SIG-M5 (cell line): ENCODE results near the gene ARHGAP42.

Experiments used
- DNase-seq: peaks from one replicate; lab custom pipeline; 2025; lab: John Stamatoyannopoulos, UW

ARHGAP42 gene

GRCh38 chr11:100759106-100759505 lies 72.0 kb downstream of the ARHGAP42 start:
- no peak for DNase-seq

DNA sequence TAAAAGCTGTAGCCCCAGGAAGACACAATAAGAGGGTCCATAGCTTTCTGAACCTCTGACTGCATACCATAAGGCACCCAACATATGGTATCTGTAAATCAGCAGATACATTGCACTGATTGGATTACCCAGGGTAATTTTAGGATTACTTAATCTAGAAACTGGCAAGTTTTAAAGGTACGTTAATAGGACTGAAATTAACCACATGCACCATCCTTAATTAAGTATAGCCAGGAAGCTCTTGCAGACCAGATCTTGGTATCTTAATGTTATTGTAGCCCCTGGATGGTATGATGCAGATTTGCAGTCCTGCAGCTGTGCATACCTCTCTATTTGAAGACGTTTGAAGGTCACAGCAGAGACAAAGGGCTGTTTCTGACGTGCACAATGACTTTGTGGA lies 72.8 kb downstream of the ARHGAP42 start:
- DNase-seq, result no peak

DNA sequence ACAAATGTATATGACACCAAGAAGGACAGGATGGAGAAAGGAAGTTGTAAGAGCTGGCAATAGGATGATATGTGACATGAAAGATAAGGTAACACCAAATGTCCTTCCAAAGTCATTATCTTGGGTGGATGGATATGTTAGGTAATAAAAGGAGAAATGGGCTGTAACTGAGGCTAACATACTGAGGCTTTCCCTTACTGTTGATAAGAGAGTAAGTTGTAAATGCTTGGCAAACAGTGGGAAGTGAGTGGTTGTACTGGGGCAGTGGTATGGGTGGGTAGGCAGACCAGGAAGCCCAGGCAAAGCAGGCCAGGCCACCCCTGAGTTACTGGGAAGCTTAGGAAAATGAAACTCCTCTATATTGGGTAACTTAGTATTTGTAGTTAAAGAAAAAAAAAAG lies 73.7 kb downstream of the ARHGAP42 start:
- DNase-seq, result no peak

GRCh38 chr11:100761841-100762240 lies 74.8 kb downstream of the ARHGAP42 start:
- DNase-seq, result no peak

DNA sequence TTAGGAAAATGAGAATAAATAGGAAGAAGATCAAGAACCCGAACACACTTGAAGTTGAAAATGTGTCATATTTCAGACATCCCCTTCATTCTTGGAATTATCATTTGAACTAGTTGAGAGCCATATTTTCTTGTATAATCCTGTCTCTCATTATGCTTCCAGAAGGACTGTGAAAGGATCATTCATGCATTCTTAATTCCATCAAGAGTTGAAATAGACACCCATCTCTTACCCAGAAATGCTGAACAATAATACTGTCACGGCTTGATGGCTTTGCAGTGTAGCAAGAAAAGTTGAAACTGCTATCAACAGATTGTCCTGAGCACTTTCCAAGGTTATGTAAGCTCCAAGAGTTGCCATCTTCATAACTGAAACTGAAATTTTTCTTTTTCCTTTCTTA lies 79.7 kb downstream of the ARHGAP42 start:
- no peak for DNase-seq

- DNase-seq, result no peak
Measured at GRCh38 chr11:100769165-100769564, 82.1 kb downstream of the ARHGAP42 start.

GRCh38 chr11:100769617-100770016 lies 82.5 kb downstream of the ARHGAP42 start:
- DNase-seq, result no peak

DNA sequence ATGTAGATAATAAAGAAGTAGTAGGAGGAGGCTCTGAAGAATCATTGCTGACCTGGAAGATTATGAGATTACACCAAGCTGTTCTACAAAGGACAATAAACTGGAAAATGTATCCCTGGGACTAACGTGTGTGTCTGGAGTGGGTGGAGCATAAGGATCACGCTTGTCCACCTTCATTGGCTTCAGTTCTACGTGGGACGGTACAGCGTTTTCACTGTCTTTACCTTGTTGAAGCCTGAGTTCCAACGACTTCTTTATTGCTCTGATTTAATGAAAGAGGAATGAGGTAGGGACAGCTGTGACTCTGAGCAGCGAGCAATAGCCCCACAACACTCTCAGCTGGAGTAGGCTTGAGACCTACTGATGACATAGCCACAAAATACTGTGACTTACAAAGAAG lies 87.0 kb downstream of the ARHGAP42 start:
- DNase-seq, result no peak

- DNase-seq, result no peak
Measured at GRCh38 chr11:100774859-100775258, 87.8 kb downstream of the ARHGAP42 start.

DNA sequence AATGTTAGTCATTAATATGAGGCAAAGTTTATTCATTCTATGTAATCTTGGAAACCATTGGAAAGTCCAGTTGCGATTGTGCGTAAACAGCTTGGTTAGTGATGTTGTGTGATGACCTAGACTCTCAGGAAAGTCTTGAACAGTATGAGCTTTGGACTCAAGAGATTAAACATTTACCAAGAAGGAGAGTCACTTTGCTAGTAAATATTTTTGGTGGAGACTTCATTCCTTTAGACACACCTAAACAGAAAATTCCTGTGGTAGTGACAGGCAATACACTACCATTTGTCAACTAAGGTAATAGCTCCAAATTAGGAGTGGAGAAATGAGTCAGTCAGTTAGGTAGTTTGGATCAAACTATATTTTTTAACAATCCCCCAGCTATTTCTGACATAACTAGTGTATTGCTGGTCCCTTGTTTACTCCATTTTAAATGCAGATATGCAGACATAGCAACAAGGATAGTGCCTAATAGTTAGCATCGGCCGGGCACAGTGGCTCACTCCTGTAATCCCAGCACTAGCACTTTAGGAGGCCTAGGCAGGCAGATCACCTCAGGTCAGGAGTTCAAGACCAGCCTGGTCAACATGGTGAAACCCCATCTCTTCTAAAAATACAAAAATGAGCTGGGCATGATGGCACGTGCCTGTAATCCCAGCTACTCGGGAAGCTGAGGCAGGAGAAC lies 89.3 kb downstream of the ARHGAP42 start:
- DNase-seq, result no peak

DNA sequence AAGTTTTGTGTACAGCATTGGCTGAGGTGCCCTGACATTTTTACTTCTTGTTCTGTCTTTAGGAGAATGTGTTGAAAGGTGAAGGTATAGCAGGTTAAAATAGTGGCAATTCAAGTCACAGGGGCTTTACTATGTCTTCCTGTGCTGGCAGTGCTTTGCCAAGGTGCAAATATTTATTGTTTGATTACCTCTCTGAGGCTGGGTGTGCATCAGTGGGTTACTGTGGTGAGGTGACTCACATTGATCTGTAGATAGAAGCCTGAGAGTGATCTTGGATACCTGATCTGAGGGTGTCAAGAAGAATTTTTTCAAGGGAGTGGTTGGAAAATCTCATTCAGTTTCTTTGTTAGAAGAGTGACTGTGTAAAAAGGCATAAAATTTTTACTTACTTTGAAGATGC lies 90.0 kb downstream of the ARHGAP42 start:
- no peak for DNase-seq

- DNase-seq, result no peak
Measured at GRCh38 chr11:100777736-100778135, 90.6 kb downstream of the ARHGAP42 start.

- DNase-seq, result no peak
Measured at GRCh38 chr11:100778166-100778785, 91.2 kb downstream of the ARHGAP42 start.

DNA sequence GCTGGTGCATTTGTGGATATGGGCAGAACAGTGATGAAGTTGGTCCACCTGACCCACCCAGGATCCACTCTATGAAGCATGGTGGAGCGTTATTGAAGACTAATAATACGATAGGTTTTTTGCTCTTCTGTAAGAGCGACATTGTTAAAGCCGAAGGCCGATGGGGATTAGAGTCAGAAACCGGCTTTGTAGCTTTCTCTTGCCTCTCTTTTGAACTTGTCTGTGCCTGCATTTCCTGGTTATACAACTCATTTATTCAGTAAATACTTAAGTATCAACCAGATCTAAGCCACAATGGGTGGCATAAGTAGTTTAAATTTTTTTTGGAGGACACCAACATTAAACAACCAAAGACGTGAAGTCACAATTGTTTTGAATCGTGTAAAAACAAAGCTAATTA lies 93.4 kb downstream of the ARHGAP42 start:
- DNase-seq, result no peak

DNA sequence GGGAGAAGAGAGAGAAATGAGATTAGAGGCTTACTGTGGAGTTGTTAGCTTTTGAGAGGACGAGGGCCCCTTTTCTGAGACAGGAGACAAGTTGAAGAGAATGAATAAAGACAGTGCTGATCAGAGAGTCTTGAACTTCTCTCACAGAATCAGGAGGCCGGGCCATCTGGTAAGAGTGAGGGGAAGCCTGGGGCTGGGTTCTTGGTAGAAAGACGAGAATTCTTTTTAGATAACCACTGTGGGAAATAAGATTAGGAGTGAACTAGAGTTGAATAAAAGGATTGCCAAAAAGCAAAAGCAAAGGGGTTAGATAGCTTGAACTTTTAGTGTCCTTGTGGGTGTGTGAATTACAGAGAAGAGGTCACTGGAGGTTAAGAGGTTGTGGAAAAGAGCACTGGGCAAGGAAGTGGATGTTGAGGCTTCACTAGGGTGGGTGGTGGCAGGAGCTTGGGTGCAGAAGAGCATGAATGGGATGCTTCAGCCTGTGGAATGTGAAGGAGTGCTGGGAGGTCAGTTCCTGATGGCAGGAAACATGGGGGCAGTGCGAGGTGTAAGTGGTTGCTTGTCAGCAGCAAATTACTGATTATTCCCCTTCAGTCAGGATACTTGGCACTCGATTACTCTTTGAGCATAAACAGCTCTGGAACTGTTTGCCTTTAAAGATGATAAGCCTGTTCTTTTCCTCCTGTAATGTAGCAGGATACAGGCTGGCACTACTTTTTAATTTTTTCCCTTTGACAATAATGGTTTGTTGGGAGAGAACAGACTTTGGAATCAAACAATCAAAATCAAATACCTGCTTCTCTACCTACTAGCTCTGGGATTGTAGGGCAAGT lies 98.3 kb downstream of the ARHGAP42 start:
- no peak for DNase-seq

DNA sequence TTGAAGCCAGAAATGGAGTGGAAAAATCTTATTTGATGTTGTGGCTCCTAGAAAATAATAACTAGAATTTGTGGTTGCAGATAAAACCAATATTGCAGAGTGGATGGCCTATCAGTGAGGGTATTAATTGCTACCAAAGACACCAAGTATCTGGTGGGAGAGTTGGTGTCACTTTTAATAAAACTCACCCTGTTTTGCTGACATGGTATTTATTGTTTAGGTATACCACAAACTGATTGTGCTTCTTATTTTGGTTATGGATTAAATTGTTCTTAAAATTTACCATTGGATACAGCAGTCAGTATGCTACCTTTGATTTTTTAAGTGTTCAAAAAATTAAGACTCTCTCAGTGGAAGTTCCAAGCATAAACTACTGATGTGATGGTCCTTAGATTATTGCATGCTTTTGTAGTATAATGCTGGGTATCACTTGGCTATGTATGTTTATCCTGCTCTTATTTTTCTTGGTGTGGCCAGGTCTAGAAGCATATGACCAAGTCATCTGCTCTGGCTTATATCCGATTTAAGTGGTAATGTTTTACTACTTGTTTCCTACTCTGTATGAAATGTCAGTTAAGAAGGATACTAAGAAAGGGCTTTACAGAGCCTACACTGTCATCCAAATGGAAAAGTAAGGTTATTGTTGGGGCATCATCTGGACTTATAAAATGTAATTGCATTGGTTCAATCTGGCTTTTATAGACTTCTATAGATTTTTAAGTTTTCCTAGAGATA lies 101.6 kb downstream of the ARHGAP42 start:
- DNase-seq, result no peak

- no peak for DNase-seq
Measured at GRCh38 chr11:100789500-100789899, 102.4 kb downstream of the ARHGAP42 start.

- no peak for DNase-seq
Measured at GRCh38 chr11:100790073-100790472, 103.0 kb downstream of the ARHGAP42 start.

- DNase-seq, result no peak
Measured at GRCh38 chr11:100791103-100791502, 104.0 kb downstream of the ARHGAP42 start.

- DNase-seq, result no peak
Measured at GRCh38 chr11:100791860-100792259, 104.8 kb downstream of the ARHGAP42 start.

DNA sequence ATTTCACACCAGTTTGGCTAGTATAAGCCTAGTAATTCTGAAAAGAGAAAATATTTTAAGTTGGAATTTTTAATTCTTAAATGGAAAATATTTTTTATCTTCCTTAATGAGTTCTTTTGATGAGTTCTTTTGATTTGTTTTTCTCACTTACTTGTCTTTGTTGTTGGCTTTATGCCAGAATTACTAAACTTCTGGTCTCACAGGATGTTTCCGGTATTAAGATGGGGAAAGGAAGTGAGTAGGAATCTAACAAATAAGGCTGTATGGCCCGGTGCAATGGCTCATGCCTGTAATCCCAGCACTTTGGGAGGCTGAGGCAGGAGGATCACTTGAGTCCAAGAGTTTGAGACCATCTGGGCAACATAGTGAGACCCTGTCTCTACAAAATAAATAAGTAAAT lies 106.4 kb downstream of the ARHGAP42 start:
- DNase-seq, result no peak

DNA sequence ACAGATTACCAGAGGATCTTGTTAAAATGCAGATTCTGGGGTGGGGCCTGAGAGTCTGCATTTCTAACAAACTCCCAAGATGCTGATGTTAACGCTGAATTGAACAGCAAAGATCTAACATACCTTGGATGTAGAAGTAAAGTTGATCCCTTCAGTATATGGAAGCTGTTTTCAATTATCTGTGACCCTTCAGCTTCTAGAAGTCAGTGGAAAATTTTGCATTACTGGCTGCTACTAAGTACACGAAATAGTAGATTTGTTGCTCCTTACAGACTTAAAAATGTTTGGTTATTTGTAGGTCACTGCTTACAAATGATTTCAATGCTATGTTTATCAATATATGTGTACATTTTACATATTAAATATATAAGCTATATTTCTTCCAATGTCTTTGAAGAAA lies 107.4 kb downstream of the ARHGAP42 start:
- DNase-seq, result no peak
